Body of pancreas (tissue), 4 donors: ENCODE measurements around the gene ZNF335. TPM values are rescaled to one million over a fixed set of nuclear protein-coding genes. Genes with fewer than 3 reads are reported as not detected.
A peak's percentile ranks its signal among the peaks of the same experiment; 100 is the strongest.

Source experiments
- ATAC-seq: fragments of 150-250 bp; one replicate; pipeline ENCODE4 v1.9.1; 2016
- DNase-seq, 4 donors: peaks; one replicate each; pipeline ENCODE4 v3.0.0-alpha.2; 2019
- H3K27ac ChIP-seq, 4 donors: fragments of 200-600 bp; sonication (generic); 1 replicate in 3 of 4; 2 replicates in 1 of 4; pipeline versions ENCODE4 v1.5.1 to v1.6.1; 2016 to 2019; ENCODE audit warnings: mild to moderate bottlenecking in 1 of 4, mixed read lengths in 1 of 4, moderate library complexity in 1 of 4
- H3K27me3 ChIP-seq, 2 donors: fragments of 200-600 bp; sonication (generic); one replicate each; pipeline ENCODE4 v1.6.0; 2016; ENCODE audit warnings: mild to moderate bottlenecking in 1 of 2
- H3K36me3 ChIP-seq, 2 donors: fragments of 200-600 bp; sonication (generic); replicated peaks in 1 of 2; 2 replicates each; pipeline ENCODE4 v1.5.1; 2016; ENCODE audit warnings: low read depth in 2 of 2; ENCODE audit not compliant: insufficient read depth in 1 of 2
- H3K4me1 ChIP-seq: fragments of 200-600 bp; sonication (generic); one replicate; pipeline ENCODE4 v1.6.0; 2016
- H3K4me3 ChIP-seq, 2 donors: fragments of 200-600 bp; sonication (generic); 1 replicate in 1 of 2; 2 replicates in 1 of 2; pipeline ENCODE4 v1.5.1; 2016 to 2019
- H3K9me3 ChIP-seq, 3 donors: fragments of 200-600 bp; sonication (generic); 1 replicate in 2 of 3; 2 replicates in 1 of 3; pipeline ENCODE4 v1.5.1; 2016
- POLR2A ChIP-seq, 3 donors: fragments of 450-650 bp; IDR thresholded peaks; one replicate each; pipeline ENCODE4 v1.6.1; 2016; ENCODE audit warnings: antibody characterized with exemption in 3 of 3, mild to moderate bottlenecking in 2 of 3
- WGBS, 2 donors: methylation state at CpG; one replicate each; pipeline ENCODE4 v1.1.5; 2017; 5-methylcytosine and 5-hydroxymethylcytosine counted together
- intact Hi-C: fragments of 100-400 bp; cut with DNase I; formaldehyde crosslinking; loops from one replicate; pipeline ENCODE4 v1.15.1; 2023
- total RNA-seq, 2 donors: library from RNA; depleted of rRNA; stranded (reverse); fragments of >200 nt; gene quantifications; one replicate each; pipeline ENCODE4 v1.1.0, GENCODE V29; 2016
- TF ChIP-seq, protein P1 (sequence below), 7 experiments: fragments of 450-650 bp in 4 of 7; fragments of 200-600 bp in 3 of 7; sonication (generic) in 3 of 7; IDR thresholded peaks; one replicate each; pipeline ENCODE4 v1.5.1; 2016 to 2019; ENCODE audit warnings: antibody characterized with exemption in 7 of 7

Gene ZNF335
- total RNA-seq, 2 donors from 2014 or later: 21.8 to 41.9 TPM

DNA sequence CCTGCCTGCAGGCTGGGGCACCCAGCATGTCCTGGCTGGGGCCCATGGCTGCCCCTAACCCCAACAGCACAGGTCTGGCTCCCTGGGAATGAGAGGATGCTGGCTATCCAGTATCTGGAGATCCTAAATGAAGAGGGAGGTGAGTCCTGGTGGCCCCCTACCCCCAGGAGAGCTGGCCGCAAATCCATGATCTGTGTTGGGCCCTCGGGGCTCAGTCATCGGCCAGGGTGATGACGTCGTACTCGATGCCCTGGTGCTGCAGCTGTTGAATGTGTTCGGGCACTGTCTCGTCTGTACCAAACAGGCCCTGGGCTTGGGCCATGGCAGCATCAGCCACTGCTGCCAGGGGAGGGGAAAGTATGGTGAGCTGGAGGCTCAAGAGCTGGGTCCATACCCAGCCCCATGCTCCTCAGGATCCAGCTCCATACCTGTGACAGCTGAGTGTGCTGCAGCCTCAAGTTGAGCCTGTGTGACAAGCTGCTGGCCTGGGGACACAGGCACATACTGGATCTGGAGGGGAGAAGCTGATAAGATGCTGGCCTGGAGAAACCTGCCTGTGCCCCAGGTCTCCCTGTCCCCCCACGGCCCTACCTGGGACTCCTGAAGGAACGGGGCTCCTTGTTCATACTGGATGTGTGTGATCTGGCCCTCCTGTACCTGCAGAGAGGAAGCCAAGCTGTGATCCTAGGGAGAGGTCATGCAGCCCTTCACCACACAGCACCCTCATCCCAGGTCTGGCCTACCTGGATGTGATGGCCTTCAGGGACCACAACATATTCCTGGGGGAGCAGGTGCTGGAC is 23.1 kb downstream of the ZNF335 start:
- no peaks in the 10 kb centered on the region for H3K27me3 ChIP-seq
- H3K4me3 ChIP-seq: no peak overlapping the region
- intact Hi-C loops: no loop called here
- DNase-seq: no peak
- peaks cover 12 to 29% of the 10 kb centered on the region in 2 donors for H3K36me3 ChIP-seq
- ATAC-seq: no peak
- H3K9me3 ChIP-seq: no peaks in the 10 kb centered on the region
- H3K4me1 ChIP-seq: peaks cover 33% of the 10 kb centered on the region
- TF ChIP-seq, protein P1, sequence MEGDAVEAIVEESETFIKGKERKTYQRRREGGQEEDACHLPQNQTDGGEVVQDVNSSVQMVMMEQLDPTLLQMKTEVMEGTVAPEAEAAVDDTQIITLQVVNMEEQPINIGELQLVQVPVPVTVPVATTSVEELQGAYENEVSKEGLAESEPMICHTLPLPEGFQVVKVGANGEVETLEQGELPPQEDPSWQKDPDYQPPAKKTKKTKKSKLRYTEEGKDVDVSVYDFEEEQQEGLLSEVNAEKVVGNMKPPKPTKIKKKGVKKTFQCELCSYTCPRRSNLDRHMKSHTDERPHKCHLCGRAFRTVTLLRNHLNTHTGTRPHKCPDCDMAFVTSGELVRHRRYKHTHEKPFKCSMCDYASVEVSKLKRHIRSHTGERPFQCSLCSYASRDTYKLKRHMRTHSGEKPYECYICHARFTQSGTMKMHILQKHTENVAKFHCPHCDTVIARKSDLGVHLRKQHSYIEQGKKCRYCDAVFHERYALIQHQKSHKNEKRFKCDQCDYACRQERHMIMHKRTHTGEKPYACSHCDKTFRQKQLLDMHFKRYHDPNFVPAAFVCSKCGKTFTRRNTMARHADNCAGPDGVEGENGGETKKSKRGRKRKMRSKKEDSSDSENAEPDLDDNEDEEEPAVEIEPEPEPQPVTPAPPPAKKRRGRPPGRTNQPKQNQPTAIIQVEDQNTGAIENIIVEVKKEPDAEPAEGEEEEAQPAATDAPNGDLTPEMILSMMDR (IDR thresholded peaks at IDR 0.05): no peak
- TF ChIP-seq POLR2A (IDR thresholded peaks at IDR 0.05): no peak
- no peak overlapping the region for H3K27ac ChIP-seq
- 79% methylated on average over 10 of the region's 10 CpGs; no CpG with 5 or more reads in 1 of the 2 donors for WGBS, 2 donors

- intact Hi-C loops: no loop called here
- 90 to 91% methylated on average over 2 to 7 of the region's 7 CpGs for WGBS, 2 donors
- TF ChIP-seq, protein P1 (IDR thresholded peaks at IDR 0.05): no peak
- DNase-seq (no peak), ATAC-seq (no peak)
- H3K9me3 ChIP-seq: no peaks in the 10 kb centered on the region
- no peak overlapping the region for H3K4me3 ChIP-seq
- H3K4me1 ChIP-seq: peaks cover 34% of the 10 kb centered on the region
- peak overlapping the region in 1 of 4 donors; percentile 9 for H3K27ac ChIP-seq
- peaks cover 12 to 35% of the 10 kb centered on the region in 2 donors for H3K36me3 ChIP-seq
- no peaks in the 10 kb centered on the region for H3K27me3 ChIP-seq
These were observed 23.7 kb downstream of the ZNF335 start for GRCh38 chr20:45948261-45948733.

DNA sequence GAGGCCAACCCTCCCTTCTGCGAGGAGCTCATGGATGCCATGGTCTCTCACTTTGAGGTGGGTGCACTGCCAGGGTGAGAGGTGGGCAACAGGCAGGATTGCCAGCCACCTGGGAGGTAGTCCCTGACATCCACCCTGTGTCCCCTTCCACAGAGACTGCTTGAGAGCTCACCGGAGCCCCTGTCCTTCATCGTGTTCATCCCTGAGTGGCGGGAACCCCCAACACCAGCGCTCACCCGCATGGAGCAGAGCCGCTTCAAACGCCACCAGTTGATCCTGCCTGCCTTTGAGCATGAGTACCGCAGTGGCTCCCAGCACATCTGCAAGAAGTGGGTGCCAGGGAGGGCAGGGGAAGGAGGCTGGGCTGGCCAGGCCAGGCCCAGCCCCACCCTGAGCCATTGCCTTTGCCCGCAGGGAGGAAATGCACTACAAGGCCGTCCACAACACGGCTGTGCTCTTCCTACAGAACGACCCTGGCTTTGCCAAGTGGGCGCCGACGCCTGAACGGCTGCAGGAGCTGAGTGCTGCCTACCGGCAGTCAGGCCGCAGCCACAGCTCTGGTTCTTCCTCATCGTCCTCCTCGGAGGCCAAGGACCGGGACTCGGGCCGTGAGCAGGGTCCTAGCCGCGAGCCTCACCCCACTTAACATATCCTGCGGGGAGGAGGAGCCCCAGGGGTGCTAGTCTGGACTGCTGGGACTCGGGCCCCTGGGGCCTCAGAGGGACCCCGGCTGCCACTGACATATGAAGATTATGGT is 24.7 kb downstream of the ZNF335 start:
- Histone ChIP-seq H3K4me1 (peaks cover 34% of the 10 kb centered on the region), H3K4me3 (no peak overlapping the region), H3K27me3 (no peaks in the 10 kb centered on the region), H3K27ac (peak overlapping the region; percentile 71 to 84 (median 80)), H3K36me3 (peaks cover 12 to 34% of the 10 kb centered on the region in 2 donors), H3K9me3 (no peaks in the 10 kb centered on the region)
- 91 to 94% methylated on average over 11 to 29 of the region's 29 CpGs for WGBS, 2 donors
- DNase-seq (no peak), ATAC-seq (no peak)
- TF ChIP-seq, protein P1 (IDR thresholded peaks at IDR 0.05): no peak
- TF ChIP-seq POLR2A (IDR thresholded peaks at IDR 0.05): no peak
- intact Hi-C loops: no loop called here

GRCh38 chr20:45946149-45946970 is 25.6 kb downstream of the ZNF335 start:
- H3K27me3 ChIP-seq: no peaks in the 10 kb centered on the region

More at GRCh38 chr20:45946149-45946970, 25.6 kb downstream of the ZNF335 start:
- no peaks in the 10 kb centered on the region for H3K9me3 ChIP-seq
- intact Hi-C loops: no loop called here
- TF ChIP-seq, protein P1 (IDR thresholded peaks at IDR 0.05): no peak
- TF ChIP-seq POLR2A (IDR thresholded peaks at IDR 0.05): peak in 1 of 3 donors; percentile 24
- H3K27ac ChIP-seq: peak overlapping the region; percentile 71 to 84 (median 80)
- H3K4me1 ChIP-seq: peaks cover 34% of the 10 kb centered on the region
- peaks cover 6 to 26% of the 10 kb centered on the region in 2 donors for H3K36me3 ChIP-seq
- DNase-seq (peak; percentile 75 to 95 (median 90)), ATAC-seq (peak; percentile 86)
- 60 to 64% methylated on average over 20 of the region's 20 CpGs for WGBS, 2 donors
- no peak overlapping the region for H3K4me3 ChIP-seq
